ENCODE results near the gene SOWAHA.

GRCh38 chr5:132828846-132829494 lies 15.9 kb downstream of the SOWAHA start:
- no peak for TF ChIP-seq POLR2A (IDR thresholded peaks at IDR 0.05; ENCODE audit: low read length)
- TF ChIP-seq GATA1 (IDR thresholded peaks at IDR 0.05; ENCODE audit: low read depth, low read length): no peak
